GM21367 (cell line): ENCODE results near the gene SAMD4B.
"Not testable (repeated sequence)": the region's sequence is repeated elsewhere in the genome, so short reads cannot be mapped to it uniquely, and the experiment has no call there.

Experiments
- ATAC-seq: cut with Tn5 transposase; IDR thresholded peaks from one replicate; pipeline ENCODE4 v1.9.1; 2021; ENCODE audit not compliant: unreplicated experiment

The SAMD4B gene

GRCh38 chr19:39362682-39363657, 20.7 kb downstream of the SAMD4B start:
- ATAC-seq, result no peak

GRCh38 chr19:39363901-39364457, 21.8 kb downstream of the SAMD4B start:
- no peak for ATAC-seq

GRCh38 chr19:39365531-39365930, 23.3 kb downstream of the SAMD4B start:
- ATAC-seq, result no peak

- ATAC-seq, result no peak
These were observed 27.0 kb downstream of the SAMD4B start for GRCh38 chr19:39369200-39369599.

GRCh38 chr19:39370735-39371134, 28.5 kb downstream of the SAMD4B start:
- no peak for ATAC-seq

GRCh38 chr19:39372047-39372802, 30.0 kb downstream of the SAMD4B start:
- ATAC-seq, result no peak

- no peak for ATAC-seq
These were observed 30.7 kb downstream of the SAMD4B start for GRCh38 chr19:39372941-39373340.

- ATAC-seq, result no peak
These were observed 33.7 kb downstream of the SAMD4B start for GRCh38 chr19:39375929-39376328.

- ATAC-seq, result no peak
These were observed 35.4 kb downstream of the SAMD4B start for GRCh38 chr19:39377373-39378362.

GRCh38 chr19:39379366-39379765, 37.1 kb downstream of the SAMD4B start:
- ATAC-seq, result not testable (repeated sequence)

- no peak for ATAC-seq
These were observed 37.7 kb downstream of the SAMD4B start for GRCh38 chr19:39379865-39380396.

- no peak for ATAC-seq
These were observed 38.6 kb downstream of the SAMD4B start for GRCh38 chr19:39380521-39381502.

GRCh38 chr19:39381910-39382611, 39.8 kb downstream of the SAMD4B start:
- ATAC-seq, result no peak

- no peak for ATAC-seq
These were observed 41.0 kb downstream of the SAMD4B start for GRCh38 chr19:39382991-39383828.

GRCh38 chr19:39384839-39385568, 42.8 kb downstream of the SAMD4B start:
- no peak for ATAC-seq

GRCh38 chr19:39385629-39386411, 43.6 kb downstream of the SAMD4B start:
- ATAC-seq, result no peak
